CD4-positive, alpha-beta T cell (primary cell): ENCODE data around the gene PCNA. TPM values are rescaled to one million over a fixed set of nuclear protein-coding genes. Genes with fewer than 3 reads are reported as not detected.
"Not testable (repeated sequence)": the region's sequence is repeated elsewhere in the genome, so short reads cannot be mapped to it uniquely, and the experiment has no call there.

ENCODE experiments used
- ATAC-seq: fragments of 200-7000 bp; cut with Tn5 transposase; one replicate; pipeline ENCODE4 v1.10.0; 2022; ENCODE audit warnings: mild to moderate bottlenecking; ENCODE audit not compliant: poor library complexity
- CTCF ChIA-PET: fragments of 350-600 bp; sonication (Branson Sonifier 250); formaldehyde crosslinking; loops from one replicate; lab custom pipeline; 2021; ENCODE audit warnings: antibody characterized with exemption, inconsistent platforms; lab: Charles Lee
- POLR2A ChIA-PET: fragments of 350-600 bp; sonication (Branson Sonifier 250); formaldehyde crosslinking; loops from one replicate; lab custom pipeline; 2021; ENCODE audit warnings: antibody characterized with exemption, inconsistent platforms; lab: Charles Lee
- DNase-seq, 14 experiments: peaks; one replicate each; pipeline ENCODE4 v3.0.0-alpha.2; 2013 to 2020; ENCODE audit warnings: mixed read lengths in 2 of 14
- H3K27ac ChIP-seq, 2 donors: one replicate each; pipeline versions ENCODE4 v1.5.1 to v1.7.0; 2013; ENCODE audit warnings: low read length in 2 of 2, low read depth in 1 of 2, mild to moderate bottlenecking in 1 of 2
- H3K27me3 ChIP-seq, 2 experiments: 1 replicate in 1 of 2; 2 replicates in 1 of 2; pipeline versions ENCODE4 v1.6.1 to v1.7.0; 2013; ENCODE audit warnings: low read length in 2 of 2, control low read depth in 1 of 2, mild to moderate bottlenecking in 1 of 2, moderate library complexity in 1 of 2; ENCODE audit not compliant: insufficient read depth in 2 of 2, control insufficient read depth in 1 of 2
- H3K36me3 ChIP-seq: one replicate; pipeline ENCODE4 v1.6.1; 2013; ENCODE audit warnings: low read length, control low read depth; ENCODE audit not compliant: insufficient read depth
- H3K4me1 ChIP-seq: one replicate; pipeline ENCODE4 v1.6.1; 2013; ENCODE audit warnings: low read length, control low read depth; ENCODE audit not compliant: insufficient read depth
- H3K4me3 ChIP-seq: one replicate; pipeline ENCODE4 v1.5.1; 2013; ENCODE audit warnings: mild to moderate bottlenecking, low read length, moderate library complexity
- H3K9me3 ChIP-seq, 2 experiments: 1 replicate in 1 of 2; 2 replicates in 1 of 2; pipeline versions ENCODE4 v1.6.1 to v1.7.0; 2013; ENCODE audit warnings: low read length in 2 of 2, mild to moderate bottlenecking in 2 of 2, control low read depth in 1 of 2, moderate library complexity in 1 of 2; ENCODE audit not compliant: control insufficient read depth in 1 of 2, insufficient read depth in 1 of 2
- H3K27ac Mint-ChIP-seq: one replicate; pipeline ENCODE4 v1.8.0; 2020; ENCODE audit warnings: mixed read lengths
- H3K27me3 Mint-ChIP-seq: one replicate; pipeline ENCODE4 v1.8.0; 2021; ENCODE audit warnings: mixed read lengths
- H3K36me3 Mint-ChIP-seq: one replicate; pipeline ENCODE4 v1.8.0; 2021; ENCODE audit warnings: low read depth, mixed read lengths
- H3K4me1 Mint-ChIP-seq: one replicate; pipeline ENCODE4 v1.8.0; 2021; ENCODE audit warnings: low read depth, mixed read lengths
- H3K4me3 Mint-ChIP-seq: one replicate; pipeline ENCODE4 v1.8.0; 2020; ENCODE audit warnings: mild to moderate bottlenecking, mixed read lengths
- H3K9me3 Mint-ChIP-seq: one replicate; pipeline ENCODE4 v1.8.0; 2020; ENCODE audit warnings: mixed read lengths
- intact Hi-C, 2 experiments: fragments of 100-400 bp; cut with DNase I in 1 of 2; cut with micrococcal nuclease in 1 of 2; formaldehyde crosslinking; loops; one replicate each; pipeline versions ENCODE4 v1.15.1 to v1.9.0; 2023 to 2025; cut with DNase I, micrococcal nuclease
- total RNA-seq, 174 experiments: library from RNA in 2 of 174; stranded (reverse) in 2 of 174; gene quantifications; one replicate each; pipeline ENCODE4 v1.2.3 and lab custom pipeline; 2021 to 2026
- TF ChIP-seq, protein P1 (sequence below): fragments of 200-600 bp; IDR thresholded peaks from one replicate; pipeline ENCODE4 v1.8.0; 2022; ENCODE audit warnings: antibody characterized with exemption, mild to moderate bottlenecking

PCNA gene
- total RNA-seq, 2 experiments from 2014 or later, result 32.6 to 33.0 TPM

DNA sequence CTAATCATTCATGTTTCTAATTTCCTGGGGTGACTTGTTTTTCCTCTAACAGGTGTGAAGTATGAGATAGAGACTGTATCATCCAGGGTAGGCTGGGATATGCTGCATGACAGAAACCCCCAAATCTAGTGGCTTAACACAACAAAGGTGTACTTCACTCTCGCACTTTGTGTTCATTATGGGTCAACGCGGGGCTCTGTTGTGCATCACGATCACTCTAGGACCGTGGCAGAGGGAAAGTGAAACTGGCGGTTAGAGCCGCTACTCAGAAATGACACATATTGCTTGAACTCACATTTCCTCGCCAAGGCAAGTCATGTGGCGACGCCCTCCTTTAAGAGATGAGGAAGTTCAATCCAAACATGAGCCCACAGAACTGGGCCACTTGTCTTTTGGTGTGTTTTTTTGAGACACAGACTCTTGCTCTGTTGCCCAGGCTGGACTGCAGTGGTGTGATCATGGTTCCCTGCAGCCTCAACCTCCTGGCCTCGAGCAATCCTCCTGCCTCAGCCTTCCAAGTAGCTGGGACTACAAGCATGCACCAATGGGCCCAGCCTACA is 41.3 kb downstream of the PCNA start:
- DNase-seq (peak; percentile 54 to 92 (median 69)), ATAC-seq (peak; percentile 95)
- no peaks in the 10 kb centered on the region for H3K27me3 ChIP-seq
- H3K27ac ChIP-seq, result peak overlapping the region; percentile 81 to 96
- Mint-ChIP-seq H3K27me3 (no peaks in the 10 kb centered on the region), H3K4me1 (peaks cover 29% of the 10 kb centered on the region), H3K36me3 (no peaks in the 10 kb centered on the region), H3K9me3 (no peaks in the 10 kb centered on the region), H3K4me3 (peak overlapping the region; percentile 90), H3K27ac (peak overlapping the region; percentile 99)
- H3K9me3 ChIP-seq, result no peaks in the 10 kb centered on the region
- TF ChIP-seq, protein P1, sequence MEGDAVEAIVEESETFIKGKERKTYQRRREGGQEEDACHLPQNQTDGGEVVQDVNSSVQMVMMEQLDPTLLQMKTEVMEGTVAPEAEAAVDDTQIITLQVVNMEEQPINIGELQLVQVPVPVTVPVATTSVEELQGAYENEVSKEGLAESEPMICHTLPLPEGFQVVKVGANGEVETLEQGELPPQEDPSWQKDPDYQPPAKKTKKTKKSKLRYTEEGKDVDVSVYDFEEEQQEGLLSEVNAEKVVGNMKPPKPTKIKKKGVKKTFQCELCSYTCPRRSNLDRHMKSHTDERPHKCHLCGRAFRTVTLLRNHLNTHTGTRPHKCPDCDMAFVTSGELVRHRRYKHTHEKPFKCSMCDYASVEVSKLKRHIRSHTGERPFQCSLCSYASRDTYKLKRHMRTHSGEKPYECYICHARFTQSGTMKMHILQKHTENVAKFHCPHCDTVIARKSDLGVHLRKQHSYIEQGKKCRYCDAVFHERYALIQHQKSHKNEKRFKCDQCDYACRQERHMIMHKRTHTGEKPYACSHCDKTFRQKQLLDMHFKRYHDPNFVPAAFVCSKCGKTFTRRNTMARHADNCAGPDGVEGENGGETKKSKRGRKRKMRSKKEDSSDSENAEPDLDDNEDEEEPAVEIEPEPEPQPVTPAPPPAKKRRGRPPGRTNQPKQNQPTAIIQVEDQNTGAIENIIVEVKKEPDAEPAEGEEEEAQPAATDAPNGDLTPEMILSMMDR, result no peak
- POLR2A ChIA-PET, result interaction anchor here (0.7 to 2.1 kb wide), 6 partner anchors 21 to 264 kb away, joined by 3 to 7 read pairs (median 4); partner anchors contain the start of genes CDS2 and PCNA
- intact Hi-C loops, result loop anchor here in 1 of 2 experiments (1.0 to 10.0 kb wide), 2 partner anchors 22 to 74 kb away; partner anchors contain the start of gene SLC23A2
- H3K36me3 ChIP-seq, result no peaks in the 10 kb centered on the region
- H3K4me1 ChIP-seq, result peaks cover 23% of the 10 kb centered on the region
- CTCF ChIA-PET, result interaction anchor here (1.3 to 3.2 kb wide), 2 partner anchors 22 kb away, joined by 8 to 15 read pairs; no protein-coding TSS in a partner anchor
- peak overlapping the region; percentile 55 for H3K4me3 ChIP-seq

DNA sequence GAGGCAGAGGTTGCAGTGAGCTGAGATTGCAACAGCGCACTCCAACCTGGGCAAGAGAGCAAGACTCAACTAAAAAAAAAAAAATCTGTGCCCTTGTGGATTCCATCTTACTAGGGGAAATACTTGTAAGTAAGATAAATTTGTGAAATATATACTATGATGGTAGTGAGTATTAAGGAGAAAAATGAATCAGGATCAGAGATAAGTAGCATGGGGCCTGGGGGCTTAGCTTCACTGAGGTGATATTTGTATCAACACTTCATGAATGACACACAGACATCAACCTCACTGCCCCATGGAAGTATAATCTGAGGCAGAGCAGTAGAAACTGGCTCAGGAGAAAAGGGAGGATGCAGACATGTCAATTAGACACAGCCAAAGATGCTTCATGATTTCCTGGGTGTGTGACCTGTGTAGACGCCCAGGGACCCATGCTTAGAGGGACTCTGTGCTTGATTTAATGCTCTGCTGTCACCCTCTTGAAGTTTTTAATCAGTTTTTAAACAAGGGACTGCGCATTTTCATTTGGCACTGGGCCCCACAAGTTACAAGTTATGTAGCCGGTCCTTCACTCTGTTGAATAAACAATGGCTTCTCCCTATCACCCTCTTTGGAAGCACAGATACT is 41.9 kb downstream of the PCNA start:
- ATAC-seq (peak; percentile 54), DNase-seq (peak in 9 of 14 experiments; percentile 9 to 53 (median 29))
- H3K9me3 ChIP-seq, result no peaks in the 10 kb centered on the region
- H3K36me3 ChIP-seq, result no peaks in the 10 kb centered on the region
- H3K4me3 ChIP-seq, result peak overlapping the region; percentile 55
- ChIA-PET CTCF (interaction anchor here (1.3 to 2.7 kb wide), 2 partner anchors 21 to 23 kb away, joined by 8 to 9 read pairs; no protein-coding TSS in a partner anchor), POLR2A (interaction anchor here (1.0 to 1.3 kb wide), 3 partner anchors 21 to 49 kb away, joined by 3 to 5 read pairs (median 3); partner anchors contain the start of gene CDS2)
- H3K4me1 ChIP-seq, result peaks cover 23% of the 10 kb centered on the region
- Mint-ChIP-seq H3K4me3 (peak overlapping the region; percentile 90), H3K27me3 (no peaks in the 10 kb centered on the region), H3K36me3 (no peaks in the 10 kb centered on the region), H3K27ac (peak overlapping the region; percentile 99), H3K9me3 (no peaks in the 10 kb centered on the region), H3K4me1 (peaks cover 29% of the 10 kb centered on the region)
- intact Hi-C loops, result loop anchor here in 1 of 2 experiments (1.0 to 10.0 kb wide), 2 partner anchors 22 to 73 kb away; partner anchors contain the start of gene SLC23A2
- H3K27me3 ChIP-seq, result no peaks in the 10 kb centered on the region
- peak overlapping the region; percentile 81 to 96 for H3K27ac ChIP-seq
- TF ChIP-seq, protein P1, result no peak

DNA sequence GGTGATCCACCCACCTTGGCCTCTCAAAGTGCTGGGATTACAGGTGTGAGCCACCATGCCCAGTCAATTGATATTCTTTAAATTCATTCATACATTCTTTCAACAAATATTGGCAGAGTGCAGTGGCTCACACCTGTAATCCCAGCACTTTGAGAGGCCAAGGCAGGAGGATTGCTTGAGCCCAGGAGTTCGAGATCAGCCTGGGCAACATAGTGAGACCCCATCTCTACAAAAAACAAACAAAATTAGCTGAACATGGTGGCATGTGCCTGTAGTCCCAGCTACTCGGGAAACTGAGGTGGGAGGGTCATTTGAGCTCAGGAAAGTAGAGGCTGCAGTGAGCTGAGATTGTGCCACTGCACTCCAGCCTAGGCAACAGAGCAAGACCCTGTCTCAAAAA is 42.8 kb downstream of the PCNA start:
- not testable (repeated sequence) for H3K4me3 Mint-ChIP-seq, H3K9me3 Mint-ChIP-seq, H3K27me3 Mint-ChIP-seq, H3K27me3 ChIP-seq, H3K9me3 ChIP-seq, ATAC-seq, H3K4me3 ChIP-seq, DNase-seq, H3K36me3 ChIP-seq, H3K27ac ChIP-seq, H3K36me3 Mint-ChIP-seq
- intact Hi-C loops, result loop anchor here in 1 of 2 experiments (10.0 kb wide), 1 partner anchor 72 kb away; the partner anchor contains the start of gene SLC23A2
- H3K4me1 ChIP-seq, result peaks cover 23% of the 10 kb centered on the region
- POLR2A ChIA-PET, result interaction anchor here (0.7 to 1.3 kb wide), 4 partner anchors 20 to 315 kb away, joined by 3 to 5 read pairs (median 3); partner anchors contain the start of gene CDS2
- Mint-ChIP-seq H3K4me1 (peaks cover 29% of the 10 kb centered on the region), H3K27ac (peak overlapping the region; percentile 99)
- CTCF ChIA-PET, result interaction anchor here (1.3 to 2.7 kb wide), 2 partner anchors 20 to 24 kb away, joined by 8 to 9 read pairs; no protein-coding TSS in a partner anchor
